HG03064 (cell line): Measurements from ENCODE around the gene PLEKHH2.
A peak's percentile ranks its signal among the peaks of the same experiment; 100 is the strongest.

Source experiments
- ATAC-seq: cut with Tn5 transposase; IDR thresholded peaks from one replicate; pipeline ENCODE4 v1.9.1; 2021; ENCODE audit warnings: low read depth; ENCODE audit not compliant: unreplicated experiment

The PLEKHH2 gene

DNA sequence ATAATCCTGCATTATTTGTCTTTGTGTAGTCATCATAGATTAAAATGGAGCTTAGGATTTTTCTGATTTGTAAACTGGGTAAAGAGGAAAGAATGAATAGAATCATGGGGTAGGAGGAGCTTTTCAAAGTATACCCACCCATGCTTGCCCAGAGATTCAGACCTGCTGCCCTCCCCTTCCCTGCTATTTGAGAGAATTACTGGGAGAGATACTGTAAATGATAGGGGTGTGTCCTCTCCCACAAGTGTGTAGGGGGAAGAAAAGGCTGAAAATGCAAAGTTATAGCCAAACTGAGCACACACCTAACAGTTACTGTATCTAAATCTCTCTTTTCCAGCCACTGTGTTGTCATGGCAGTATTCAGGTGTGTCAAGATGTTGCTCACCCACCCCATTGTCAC lies 115.2 kb downstream of the PLEKHH2 start:
- no peak for ATAC-seq

DNA sequence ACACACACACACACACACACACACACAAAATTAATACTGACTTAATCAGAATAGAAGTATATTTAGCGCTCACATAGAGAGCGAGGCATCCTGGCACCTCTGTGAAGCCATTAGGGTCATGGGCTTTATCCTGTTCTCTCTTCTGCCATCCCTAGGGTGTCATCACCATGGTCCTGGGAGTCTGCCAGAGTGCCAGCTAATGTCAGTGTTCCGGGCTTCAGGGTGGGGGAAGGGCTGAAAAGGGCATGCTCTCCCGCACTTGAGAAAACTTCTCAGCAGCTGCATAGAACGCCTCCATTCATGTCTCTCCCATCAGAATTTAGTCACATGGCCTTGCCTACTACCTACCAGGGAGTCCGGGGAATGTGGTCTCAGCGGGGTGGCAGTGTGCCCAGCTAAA lies 117.1 kb downstream of the PLEKHH2 start:
- no peak for ATAC-seq

DNA sequence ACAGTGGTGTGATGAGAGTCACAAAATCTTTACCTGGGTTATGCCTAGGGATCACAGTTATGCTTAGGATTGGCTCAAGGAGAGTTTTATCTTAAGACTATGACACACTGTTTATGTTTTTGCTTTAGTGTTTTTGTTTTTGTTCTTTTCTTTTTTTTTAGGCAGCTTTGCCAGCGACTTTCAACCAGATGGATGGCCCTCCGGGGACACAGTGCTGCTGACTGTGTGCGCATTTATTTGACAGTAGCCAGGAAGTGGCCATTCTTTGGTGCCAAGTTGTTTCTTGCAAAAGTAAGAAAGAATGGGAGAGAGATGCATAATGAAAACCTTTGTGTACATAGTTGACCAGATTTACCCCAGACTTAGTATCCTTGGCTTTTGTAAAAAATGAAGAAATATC lies 121.7 kb downstream of the PLEKHH2 start:
- ATAC-seq, result no peak

DNA sequence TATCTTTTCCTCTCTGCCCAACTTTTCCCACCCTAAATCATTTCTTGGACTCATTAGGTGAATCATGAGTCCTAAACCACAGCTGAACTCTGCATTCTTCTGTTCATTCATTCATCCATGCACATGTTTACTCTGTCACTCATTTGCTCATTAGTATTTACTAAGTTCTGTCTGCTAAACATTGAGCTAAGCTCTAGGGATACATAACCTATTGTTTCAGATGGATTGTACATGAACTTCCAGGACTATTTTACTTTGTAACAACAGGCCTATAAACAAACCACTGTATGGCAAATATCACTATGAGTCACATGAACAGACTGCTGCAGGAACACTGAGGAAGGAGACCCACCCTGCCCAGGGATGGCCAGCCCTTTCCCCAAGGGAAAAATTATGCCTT lies 122.1 kb downstream of the PLEKHH2 start:
- no peak for ATAC-seq

DNA sequence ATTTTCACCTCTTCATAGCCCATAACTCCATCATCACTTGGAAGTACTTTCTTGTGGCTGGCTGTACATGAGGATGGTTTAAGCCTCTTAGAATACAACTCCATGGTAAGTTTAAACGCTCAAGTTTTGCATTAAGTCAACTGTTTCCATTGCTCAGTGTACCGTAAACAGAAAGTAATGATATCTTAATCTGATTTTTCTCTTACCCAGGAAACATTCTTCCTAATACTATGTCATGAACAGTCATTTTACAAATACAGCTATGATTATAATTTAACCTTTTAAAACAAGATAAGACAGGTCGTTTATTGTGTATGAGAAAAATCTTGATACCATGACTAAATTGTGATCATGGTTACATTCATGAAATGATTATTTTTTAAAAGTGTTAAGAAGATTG lies 125.2 kb downstream of the PLEKHH2 start:
- ATAC-seq, result no peak

DNA sequence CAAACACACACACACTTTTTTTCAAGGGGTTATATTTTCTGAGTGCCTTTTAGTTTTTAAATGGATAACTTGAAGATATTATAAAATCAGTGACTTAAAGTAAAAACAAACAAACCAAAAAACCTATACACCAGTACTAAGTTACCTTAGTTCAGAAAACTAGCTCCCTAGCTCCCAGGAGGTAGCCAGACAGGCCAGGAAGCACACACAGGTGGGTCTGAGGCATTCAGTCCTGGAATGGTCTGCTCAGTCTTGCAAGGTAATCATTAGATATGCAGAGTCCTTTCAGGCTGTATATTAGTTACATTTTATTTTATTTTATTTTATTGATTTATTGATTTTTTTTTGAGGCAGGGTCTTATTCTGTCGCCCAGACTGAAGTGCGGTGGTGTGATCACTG lies 126.0 kb downstream of the PLEKHH2 start:
- no peak for ATAC-seq

DNA sequence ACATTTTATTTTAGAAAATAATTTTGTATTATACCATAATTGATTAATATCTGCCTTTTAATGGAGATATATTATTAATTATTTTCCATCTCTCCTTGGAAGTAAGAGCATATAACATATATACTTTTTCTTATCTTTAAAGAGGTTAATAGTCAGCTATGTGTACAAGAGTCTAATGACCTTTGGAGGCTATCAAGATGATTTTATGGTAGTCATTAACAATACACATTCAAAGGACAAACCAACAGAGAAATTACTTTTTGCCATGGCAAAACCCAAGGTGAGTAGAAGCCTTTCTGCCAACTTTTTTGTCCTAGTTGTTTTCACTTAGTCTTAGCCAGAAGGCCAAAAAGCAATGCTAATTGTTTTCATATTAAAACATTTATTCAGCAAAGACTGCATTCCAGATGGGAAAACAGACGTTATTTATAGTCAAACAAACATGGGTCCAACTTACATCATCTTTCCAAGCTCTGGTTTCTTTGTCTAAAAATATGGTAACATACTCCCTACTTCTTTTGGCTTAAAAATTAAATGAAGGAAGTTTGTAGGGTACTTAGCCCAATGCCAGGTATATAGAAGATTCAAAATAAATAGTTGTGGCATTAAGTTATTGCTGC lies 127.1 kb downstream of the PLEKHH2 start:
- ATAC-seq, result no peak

DNA sequence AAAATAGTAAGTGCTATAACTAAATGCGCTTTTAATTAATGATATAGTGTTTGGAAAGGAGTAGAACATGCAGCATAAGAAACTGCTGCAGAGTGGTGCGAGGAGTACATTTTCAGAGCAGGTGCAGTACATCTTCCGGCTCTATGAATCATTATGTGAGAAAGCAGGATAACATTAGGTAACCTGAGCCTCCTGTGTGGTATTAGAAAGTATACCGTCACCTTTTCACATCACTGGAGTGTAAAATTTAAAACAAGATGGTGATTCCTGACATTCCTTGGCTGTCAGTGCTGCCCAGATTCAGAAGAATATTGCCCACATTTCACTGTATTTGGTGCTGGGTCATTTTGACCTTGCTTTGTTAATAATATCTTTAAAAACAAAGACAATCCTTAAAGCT lies 128.9 kb downstream of the PLEKHH2 start:
- no peak for ATAC-seq

DNA sequence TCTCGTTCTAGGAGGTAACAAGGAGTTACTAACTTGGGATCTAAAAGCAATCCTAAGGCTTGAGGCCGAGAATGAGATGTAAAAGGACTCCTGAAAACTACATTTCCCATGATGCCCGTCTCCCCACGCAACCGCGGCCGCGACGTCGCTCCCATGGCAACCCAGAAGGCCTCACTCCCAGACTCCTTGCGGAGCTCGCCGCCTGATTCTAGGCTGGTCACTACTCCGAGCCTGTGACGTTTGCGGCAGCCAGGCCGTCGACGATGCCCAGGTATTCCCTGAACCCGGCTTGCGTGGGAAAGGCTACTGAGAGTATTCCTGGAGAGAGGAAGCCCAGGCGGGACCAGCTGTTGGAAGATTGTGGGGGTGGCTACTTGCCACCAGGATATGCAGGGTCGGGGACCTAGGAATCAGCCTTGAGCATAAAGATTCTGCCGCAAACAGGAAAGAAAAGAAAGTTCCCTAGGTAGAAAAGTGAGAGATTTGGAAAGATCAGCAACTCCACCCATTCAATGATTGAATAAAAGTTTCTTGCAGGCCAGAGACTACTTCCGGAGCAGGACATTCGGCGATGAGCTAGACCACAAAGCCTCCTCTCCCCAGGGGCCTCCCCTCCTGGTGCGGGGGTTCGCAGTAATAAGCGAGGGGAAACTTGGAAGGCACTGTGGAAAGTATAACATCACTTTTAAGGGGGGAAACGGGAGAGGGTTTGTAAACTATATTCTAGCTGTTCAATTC lies 137.0 kb downstream of the PLEKHH2 start, which contains the start of gene DYNC2LI1:
DYNC2LI1 (plus strand) TSS at position 164 of the 738 bp plus-strand sequence; CDS start at position 264, 100 bp downstream.
- ATAC-seq, result peak; percentile 99

DNA sequence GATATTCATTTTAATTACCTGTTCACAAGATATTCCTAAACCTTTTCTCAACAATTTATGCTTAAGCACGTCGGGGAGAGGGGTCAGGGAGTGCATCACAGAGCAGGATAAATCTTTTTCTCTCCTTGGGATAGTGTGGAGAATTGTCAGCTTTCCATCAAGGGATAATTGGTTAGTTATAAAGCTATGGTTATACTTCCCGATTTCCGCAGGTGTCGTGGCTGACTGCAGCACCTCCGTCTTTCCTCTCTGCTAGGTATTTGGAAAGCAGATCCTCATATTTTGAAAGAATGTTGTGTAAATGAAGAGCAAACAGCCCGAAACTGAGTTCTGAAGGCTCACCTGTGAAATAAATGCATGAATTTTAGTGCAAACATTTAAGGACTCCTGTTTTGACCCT lies 137.6 kb downstream of the PLEKHH2 start:
- no peak for ATAC-seq

DNA sequence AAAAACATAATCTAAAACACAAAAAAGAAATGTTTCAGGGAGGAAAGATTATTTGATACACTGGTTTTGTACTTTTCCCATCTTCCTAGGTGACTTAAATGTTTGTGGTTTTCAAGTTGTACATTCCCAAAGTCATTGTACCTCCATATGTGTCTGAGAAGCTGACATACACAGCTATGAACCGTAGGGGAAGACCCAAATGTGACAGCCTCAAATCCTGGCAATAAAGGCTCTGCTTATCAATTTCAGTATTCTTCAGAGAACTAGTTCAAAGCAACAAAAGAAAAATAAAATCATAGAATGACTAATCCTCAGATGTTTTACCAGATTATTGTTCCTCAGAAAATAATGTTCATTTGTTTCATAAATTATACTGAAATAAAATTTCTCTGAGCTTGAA lies 139.3 kb downstream of the PLEKHH2 start:
- no peak for ATAC-seq

DNA sequence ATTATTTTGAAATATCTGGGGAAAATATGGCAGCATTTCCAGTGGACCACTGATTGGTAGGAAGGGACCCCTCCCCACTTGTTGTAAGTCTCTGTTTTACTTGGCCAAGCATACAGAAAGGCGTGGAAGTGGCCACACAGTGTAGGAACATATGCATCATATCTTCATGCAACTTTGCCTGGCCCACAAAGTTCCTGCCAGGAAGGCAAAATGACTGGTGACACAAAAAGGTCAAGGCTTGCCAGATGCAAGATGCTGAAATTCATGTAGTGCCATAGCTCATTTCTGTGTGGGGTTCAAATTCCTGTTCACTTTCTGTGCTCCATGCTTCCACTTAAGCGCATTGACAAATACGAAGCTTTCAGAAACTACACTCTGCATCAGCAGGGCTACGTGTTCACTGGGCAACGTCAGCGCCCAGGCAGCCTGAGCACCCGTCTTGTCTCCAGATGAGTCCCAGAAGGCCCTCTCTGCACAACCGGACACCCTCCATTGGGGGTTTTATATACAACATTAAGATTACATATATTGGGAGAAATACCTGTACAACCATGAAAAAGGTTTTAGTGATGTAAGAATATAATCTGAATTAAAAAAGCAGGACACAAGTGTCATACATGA lies 140.4 kb downstream of the PLEKHH2 start:
- ATAC-seq, result no peak

DNA sequence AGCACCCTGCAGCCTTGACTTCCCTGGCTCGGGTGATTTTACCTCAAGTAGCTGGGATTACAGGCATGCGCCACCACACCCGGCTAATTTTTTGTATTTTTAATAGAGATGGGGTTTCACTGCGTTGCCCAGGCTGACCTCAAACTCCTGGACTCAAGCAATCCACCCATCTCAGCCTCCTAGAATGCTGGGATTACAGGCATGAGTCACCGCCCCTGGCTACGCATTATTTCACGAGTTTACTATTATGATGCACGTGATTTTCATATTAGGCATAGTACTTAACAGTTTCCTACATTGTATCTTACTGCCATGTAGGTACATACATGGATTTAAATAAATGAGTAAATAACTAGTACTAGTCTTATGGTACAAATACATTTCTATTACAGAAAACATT lies 141.2 kb downstream of the PLEKHH2 start:
- no peak for ATAC-seq

DNA sequence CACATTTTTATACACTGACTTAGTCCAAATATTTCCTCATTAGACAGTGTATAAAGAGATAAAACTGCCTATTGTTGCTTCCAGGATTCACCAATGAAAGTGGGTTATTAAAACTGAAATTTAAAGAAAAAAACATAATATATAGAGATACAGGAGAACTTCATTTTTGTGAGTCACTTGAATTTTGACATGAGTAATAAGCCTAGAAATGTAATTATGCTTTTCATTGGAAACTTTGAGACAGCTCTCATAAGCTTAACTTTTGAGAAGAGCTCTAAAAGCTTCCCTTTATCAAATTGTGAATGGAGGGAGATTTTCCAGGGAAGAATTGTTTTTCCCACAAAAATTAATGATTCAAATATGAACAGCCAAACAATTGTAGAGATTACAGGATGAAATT lies 150.8 kb downstream of the PLEKHH2 start:
- ATAC-seq, result no peak

DNA sequence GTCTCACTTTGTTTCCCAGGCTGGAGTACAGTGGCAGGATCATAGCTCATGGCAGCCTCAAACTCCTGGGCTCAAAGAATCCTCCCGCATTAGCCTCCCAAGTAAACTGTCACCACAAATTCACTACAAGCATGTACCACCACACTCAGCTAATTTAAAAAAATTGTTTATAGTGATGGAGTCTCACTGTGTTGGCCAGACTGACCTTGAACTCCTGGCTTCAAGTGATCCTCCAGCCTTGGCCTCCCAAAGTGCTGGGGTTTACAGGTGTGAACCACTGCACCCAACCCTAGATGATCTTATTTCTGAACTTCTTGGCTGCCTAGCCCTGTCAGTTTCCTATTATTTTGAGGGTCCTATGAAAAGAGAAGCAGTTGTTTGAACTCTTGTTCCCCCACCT lies 151.6 kb downstream of the PLEKHH2 start:
- no peak for ATAC-seq

DNA sequence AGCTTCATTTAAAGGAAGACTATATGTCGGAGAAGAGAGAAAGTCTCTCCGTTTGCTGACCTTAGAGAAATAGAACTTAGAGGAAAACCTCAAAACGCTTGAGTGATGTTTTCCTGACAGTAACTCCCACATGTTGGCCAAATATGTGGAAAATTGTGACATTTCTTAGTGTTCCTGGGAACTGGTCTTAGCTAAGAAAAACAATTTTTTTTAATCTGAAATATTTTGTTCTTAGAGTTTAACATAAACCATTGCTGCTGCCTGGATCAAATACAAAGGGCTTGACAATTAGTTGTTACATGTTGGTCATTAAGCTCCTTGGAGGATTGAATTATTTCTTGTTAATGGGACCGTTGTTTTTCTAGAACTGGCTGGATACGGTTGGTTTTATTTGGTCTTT lies 153.1 kb downstream of the PLEKHH2 start:
- ATAC-seq, result no peak

DNA sequence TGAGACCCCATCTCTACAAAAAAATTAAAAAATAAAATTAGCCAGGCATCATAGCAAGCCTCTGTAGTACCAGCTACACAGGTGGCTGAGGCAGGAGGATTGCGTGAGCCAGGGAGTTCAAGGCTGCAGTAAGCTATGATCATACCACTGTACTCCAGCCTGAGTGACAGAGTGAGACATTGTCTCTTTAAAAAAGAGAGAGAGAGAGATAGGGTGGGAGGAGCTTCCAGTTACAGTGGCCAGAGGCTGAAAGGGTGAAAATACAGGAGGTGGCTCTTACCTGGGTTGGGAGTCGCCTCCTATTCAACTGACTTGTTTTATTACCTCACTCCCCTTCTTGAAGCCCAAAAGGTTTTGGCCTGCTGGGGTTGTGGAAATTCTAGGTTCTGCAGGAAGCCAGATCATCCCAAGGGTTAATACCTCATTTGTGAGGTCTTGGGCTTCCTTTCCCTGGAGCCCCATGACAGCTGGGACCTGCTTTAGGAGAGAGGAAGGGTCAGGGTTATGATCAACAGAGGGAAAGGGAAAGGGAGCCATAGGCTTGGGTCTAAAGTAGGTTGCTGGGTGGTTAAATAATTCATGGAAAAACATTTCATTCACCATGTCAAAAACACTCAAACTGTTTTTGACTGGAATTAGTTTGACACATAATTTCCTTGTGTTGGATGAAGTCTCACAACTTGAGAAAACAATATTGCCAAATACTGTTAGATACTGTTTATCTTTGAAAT lies 154.1 kb downstream of the PLEKHH2 start:
- ATAC-seq, result no peak

DNA sequence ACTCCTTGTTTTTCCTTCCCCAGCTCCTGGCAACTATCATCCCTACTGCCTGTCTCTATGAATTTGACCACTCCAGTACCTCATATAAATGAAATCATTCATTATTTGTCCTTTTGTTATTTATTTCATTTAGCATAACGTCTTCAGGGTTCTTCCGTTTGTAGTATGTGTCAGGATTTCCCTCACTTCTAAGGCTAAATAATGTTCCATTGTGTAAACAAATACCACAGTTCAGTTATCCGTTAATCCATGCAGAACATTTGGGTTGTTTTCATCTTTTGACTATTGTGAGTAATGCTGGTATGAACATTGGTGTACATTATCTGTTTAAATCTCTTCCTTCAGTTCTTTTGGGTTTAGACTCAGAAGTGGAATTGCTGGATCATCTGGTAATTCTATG lies 155.6 kb downstream of the PLEKHH2 start:
- no peak for ATAC-seq

DNA sequence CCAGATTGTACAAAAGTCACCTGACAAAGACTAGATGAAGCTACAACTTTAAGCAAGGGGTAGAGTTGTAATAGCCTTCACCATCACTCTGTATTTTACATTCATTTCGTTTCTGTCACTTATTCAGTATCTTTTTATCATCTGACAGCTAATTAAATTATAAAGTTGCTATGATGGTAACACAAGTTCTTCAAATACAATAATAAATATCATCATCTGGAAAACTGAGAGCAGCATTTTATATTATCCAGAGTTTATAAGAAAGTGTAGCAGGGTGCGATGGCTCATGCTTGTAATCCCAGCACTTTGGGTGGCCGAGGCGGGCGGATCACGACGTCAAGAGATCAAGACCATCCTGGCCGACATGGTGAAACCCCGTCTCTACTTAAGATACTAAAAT lies 157.9 kb downstream of the PLEKHH2 start:
- no peak for ATAC-seq

DNA sequence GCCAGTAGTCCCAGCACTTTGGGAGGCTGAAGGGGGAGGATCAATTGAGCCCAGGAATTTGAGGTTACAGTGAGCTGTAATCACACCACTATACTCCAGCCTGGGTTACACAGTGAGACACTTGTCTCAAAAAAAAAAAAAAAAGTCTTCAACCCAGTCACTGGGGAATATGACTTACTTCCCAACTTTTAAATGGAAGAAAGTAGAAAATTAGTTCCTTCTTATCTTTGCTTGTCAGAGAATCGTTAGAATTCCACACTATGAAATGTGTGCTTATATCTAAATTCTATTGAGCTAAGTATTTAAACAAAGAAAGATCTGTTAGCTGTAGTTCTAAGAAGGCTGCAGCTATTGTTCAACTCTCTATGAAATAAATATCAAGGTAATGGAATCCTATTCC lies 159.1 kb downstream of the PLEKHH2 start:
- no peak for ATAC-seq

DNA sequence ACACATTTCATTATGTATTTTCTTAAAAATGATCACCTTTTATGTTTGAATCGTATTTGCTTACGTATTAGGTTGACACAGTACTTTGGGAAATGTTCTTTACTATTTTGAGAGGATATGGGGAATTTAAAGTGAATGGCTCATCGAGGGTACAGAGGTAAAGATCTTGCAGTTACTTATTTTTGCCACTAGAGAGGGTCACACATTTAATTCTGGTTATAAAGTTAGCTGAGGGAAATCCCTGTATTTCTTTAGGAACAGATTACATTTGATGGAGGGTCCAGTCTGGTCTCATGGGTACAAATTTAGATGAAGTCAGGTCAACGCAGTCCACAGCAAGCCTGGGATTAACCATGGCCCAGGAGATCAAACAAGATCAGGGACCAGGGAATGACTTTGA lies 161.2 kb downstream of the PLEKHH2 start:
- no peak for ATAC-seq
